GM19043 (cell line): ENCODE data around the gene OSMR.

ENCODE experiments used
- ATAC-seq: cut with Tn5 transposase; IDR thresholded peaks from one replicate; pipeline ENCODE4 v1.9.1; 2021; ENCODE audit warnings: low read depth; ENCODE audit not compliant: unreplicated experiment

OSMR gene

GRCh38 chr5:38923661-38924451 is 78.0 kb downstream of the OSMR start:
- no peak for ATAC-seq

- ATAC-seq, result no peak
Observed at GRCh38 chr5:38925154-38925925, 79.5 kb downstream of the OSMR start.

- no peak for ATAC-seq
Observed at GRCh38 chr5:38926121-38926520, 80.3 kb downstream of the OSMR start.

GRCh38 chr5:38927470-38927869 is 81.7 kb downstream of the OSMR start:
- ATAC-seq, result no peak

GRCh38 chr5:38929838-38930237 is 84.0 kb downstream of the OSMR start:
- ATAC-seq, result no peak

GRCh38 chr5:38931731-38932130 is 85.9 kb downstream of the OSMR start:
- no peak for ATAC-seq

- no peak for ATAC-seq
Observed at GRCh38 chr5:38932854-38933408, 87.1 kb downstream of the OSMR start.

- no peak for ATAC-seq
Observed at GRCh38 chr5:38935437-38935836, 89.6 kb downstream of the OSMR start.

- no peak for ATAC-seq
Observed at GRCh38 chr5:38936269-38936668, 90.5 kb downstream of the OSMR start.

- no peak for ATAC-seq
Observed at GRCh38 chr5:38938424-38938823, 92.6 kb downstream of the OSMR start.

GRCh38 chr5:38938973-38939372 is 93.2 kb downstream of the OSMR start:
- no peak for ATAC-seq

- ATAC-seq, result no peak
Observed at GRCh38 chr5:38940230-38940858, 94.5 kb downstream of the OSMR start.

- no peak for ATAC-seq
Observed at GRCh38 chr5:38941912-38942311, 96.1 kb downstream of the OSMR start.

GRCh38 chr5:38944282-38944681 is 98.5 kb downstream of the OSMR start:
- ATAC-seq, result no peak

GRCh38 chr5:38948501-38948900 is 102.7 kb downstream of the OSMR start:
- ATAC-seq, result no peak

- ATAC-seq, result no peak
Observed at GRCh38 chr5:38953426-38954012, 107.7 kb downstream of the OSMR start.

GRCh38 chr5:38961691-38962090 is 115.9 kb downstream of the OSMR start:
- ATAC-seq, result no peak

- no peak for ATAC-seq
Observed at GRCh38 chr5:38968665-38969064, 122.9 kb downstream of the OSMR start.

GRCh38 chr5:38978036-38978435 is 132.2 kb downstream of the OSMR start:
- no peak for ATAC-seq

- ATAC-seq, result no peak
Observed at GRCh38 chr5:38979535-38979934, 133.7 kb downstream of the OSMR start.
